ENCODE measurements around the gene COL13A1.

The COL13A1 gene

GRCh38 chr10:69948261-69948660, 146.6 kb downstream of the COL13A1 start:
- Histone ChIP-seq H3K9ac (ENCODE audit: low read depth, low read length) (no peak overlapping the region), H3K4me3 (ENCODE audit: low read length) (no peak overlapping the region)

GRCh38 chr10:69949770-69950169, 148.1 kb downstream of the COL13A1 start:
- Histone ChIP-seq H3K9me3 (ENCODE audit: insufficient read depth, low read depth, low read length) (no peaks in the 10 kb centered on the region), H3K4me1 (ENCODE audit: insufficient read depth, low read length) (peaks cover 17% of the 10 kb centered on the region), H3K9ac (ENCODE audit: low read depth, low read length) (no peak overlapping the region), H3K36me3 (ENCODE audit: insufficient read depth, low read depth, low read length) (no peaks in the 10 kb centered on the region), H3K27ac (ENCODE audit: low read length) (no peak overlapping the region), H3K27me3 (ENCODE audit: insufficient read depth, low read length) (peaks cover 4% of the 10 kb centered on the region; the same call in 1 of the 2 replicates), H3K4me3 (ENCODE audit: low read length) (no peak overlapping the region)

More at GRCh38 chr10:69948261-69948660, 146.6 kb downstream of the COL13A1 start:
- H3K36me3 ChIP-seq (ENCODE audit: insufficient read depth, low read depth, low read length), result no peaks in the 10 kb centered on the region
- no peaks in the 10 kb centered on the region for H3K27me3 ChIP-seq (ENCODE audit: insufficient read depth, low read length)
- H3K9me3 ChIP-seq (ENCODE audit: insufficient read depth, low read depth, low read length), result no peaks in the 10 kb centered on the region
- H3K4me1 ChIP-seq (ENCODE audit: insufficient read depth, low read length), result peaks cover 14% of the 10 kb centered on the region
- no peak overlapping the region for H3K27ac ChIP-seq (ENCODE audit: low read length)

DNA sequence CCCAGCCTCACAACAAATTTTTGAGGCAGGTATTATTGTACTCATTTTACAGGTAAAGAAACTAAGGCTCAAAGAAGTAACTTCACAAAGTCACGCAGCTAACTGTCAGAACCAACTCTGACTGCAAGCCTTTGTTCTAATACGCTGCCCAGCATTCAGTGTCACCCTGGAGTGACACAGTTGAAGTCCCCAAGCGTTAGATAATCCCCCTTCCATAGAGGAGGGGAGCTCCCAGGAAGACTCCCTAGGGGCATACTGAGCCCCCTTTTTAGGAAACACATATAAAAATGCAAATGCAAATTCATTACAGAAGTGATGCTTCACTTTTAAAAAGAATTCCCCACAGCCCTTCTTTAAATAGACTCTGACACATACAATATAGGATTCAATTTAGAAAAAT, 150.0 kb downstream of the COL13A1 start:
- peaks cover 4% of the 10 kb centered on the region; the same call in 1 of the 2 replicates for H3K27me3 ChIP-seq (ENCODE audit: insufficient read depth, low read length)
- no peak overlapping the region for H3K4me3 ChIP-seq (ENCODE audit: low read length)
- H3K4me1 ChIP-seq (ENCODE audit: insufficient read depth, low read length), result peaks cover 17% of the 10 kb centered on the region
- no peak overlapping the region for H3K27ac ChIP-seq (ENCODE audit: low read length)
- no peaks in the 10 kb centered on the region for H3K36me3 ChIP-seq (ENCODE audit: insufficient read depth, low read depth, low read length)
- no peak overlapping the region for H3K9ac ChIP-seq (ENCODE audit: low read depth, low read length)
- no peaks in the 10 kb centered on the region for H3K9me3 ChIP-seq (ENCODE audit: insufficient read depth, low read depth, low read length)

DNA sequence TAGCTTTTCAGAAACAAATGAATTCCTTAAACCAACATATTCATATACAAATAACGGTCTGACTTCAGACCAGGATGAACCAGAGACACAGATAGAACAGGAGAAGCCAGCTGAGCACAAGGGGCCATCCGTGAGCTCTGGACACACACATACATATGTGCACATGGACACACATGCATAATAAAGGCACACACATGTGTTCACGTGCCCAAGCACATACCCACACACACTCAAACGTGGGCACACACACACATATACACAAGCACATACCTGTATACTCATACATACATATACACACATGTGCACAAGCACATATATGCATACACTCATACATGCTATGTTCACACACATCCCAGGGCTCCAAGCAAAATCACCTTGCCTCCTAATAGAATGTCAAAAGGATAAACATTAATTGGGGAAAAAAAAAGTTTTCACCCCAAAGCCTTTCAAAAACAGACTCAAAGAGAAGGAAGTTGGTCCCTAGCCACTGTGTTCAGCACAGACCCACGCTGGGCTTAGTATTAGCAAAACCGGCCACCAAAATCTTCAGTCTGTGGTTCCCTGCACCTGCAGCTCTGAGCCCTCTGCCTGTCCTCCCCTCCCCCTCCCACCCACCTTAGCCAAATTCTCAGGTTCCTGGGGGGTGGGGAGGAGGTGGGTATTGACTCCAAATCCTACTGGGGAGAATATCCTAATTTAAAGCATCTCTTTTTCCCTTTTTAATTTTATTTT, 150.5 kb downstream of the COL13A1 start:
- H3K9ac ChIP-seq (ENCODE audit: low read depth, low read length), result no peak overlapping the region
- peaks cover 17% of the 10 kb centered on the region for H3K4me1 ChIP-seq (ENCODE audit: insufficient read depth, low read length)
- H3K36me3 ChIP-seq (ENCODE audit: insufficient read depth, low read depth, low read length), result no peaks in the 10 kb centered on the region
- H3K27ac ChIP-seq (ENCODE audit: low read length), result no peak overlapping the region
- H3K9me3 ChIP-seq (ENCODE audit: insufficient read depth, low read depth, low read length), result no peaks in the 10 kb centered on the region
- no peak overlapping the region; the same call in 1 of the 2 replicates for H3K4me3 ChIP-seq (ENCODE audit: low read length)
- H3K27me3 ChIP-seq (ENCODE audit: insufficient read depth, low read length), result peaks cover 4% of the 10 kb centered on the region; the same call in 1 of the 2 replicates

DNA sequence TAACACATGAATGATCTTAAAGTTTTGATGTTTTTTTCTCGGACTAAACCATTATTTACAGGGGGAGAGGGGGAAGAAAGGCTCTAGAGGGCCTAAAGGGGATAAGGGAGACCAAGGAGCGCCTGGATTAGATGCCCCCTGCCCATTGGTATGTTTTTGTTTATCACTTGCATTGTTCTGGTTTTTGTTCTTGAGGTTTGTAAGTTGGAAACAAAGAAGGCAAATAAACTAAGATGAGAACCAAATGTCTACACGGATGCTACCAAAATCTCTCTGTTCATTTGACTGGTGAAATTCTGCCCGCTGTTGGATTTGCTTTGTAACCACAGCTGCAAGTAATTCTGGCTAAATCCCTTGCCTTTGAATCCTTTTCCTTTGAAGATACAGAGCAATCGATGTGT, 151.1 kb downstream of the COL13A1 start:
- peaks cover 17% of the 10 kb centered on the region for H3K4me1 ChIP-seq (ENCODE audit: insufficient read depth, low read length)
- H3K36me3 ChIP-seq (ENCODE audit: insufficient read depth, low read depth, low read length), result no peaks in the 10 kb centered on the region
- no peak overlapping the region for H3K27ac ChIP-seq (ENCODE audit: low read length)
- H3K9ac ChIP-seq (ENCODE audit: low read depth, low read length), result peak overlapping the region; percentile 32; the same call in 1 of the 2 replicates
- H3K4me3 ChIP-seq (ENCODE audit: low read length), result peak overlapping the region; percentile 44; the same call in 1 of the 2 replicates
- H3K9me3 ChIP-seq (ENCODE audit: insufficient read depth, low read depth, low read length), result no peaks in the 10 kb centered on the region
- peaks cover 4% of the 10 kb centered on the region; the same call in 1 of the 2 replicates for H3K27me3 ChIP-seq (ENCODE audit: insufficient read depth, low read length)

DNA sequence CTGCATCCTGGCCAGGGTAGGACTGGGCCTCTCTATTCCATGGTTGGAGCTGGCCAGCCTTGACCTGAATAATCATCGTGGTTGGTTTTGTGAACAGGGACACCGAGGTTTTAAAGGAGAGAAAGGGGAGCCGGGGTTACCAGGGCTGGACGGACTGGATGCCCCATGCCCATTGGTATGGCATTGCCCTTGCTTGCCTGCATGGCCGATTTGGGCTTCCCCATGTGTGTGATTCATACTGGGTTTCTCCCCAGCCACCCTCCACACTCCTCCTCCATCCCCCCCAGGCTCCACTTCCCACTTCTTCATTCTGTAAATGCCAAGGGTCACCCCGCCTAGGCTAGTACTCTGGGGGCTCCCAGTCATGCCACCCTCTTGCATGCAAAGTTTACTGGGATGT, 152.1 kb downstream of the COL13A1 start:
- Histone ChIP-seq H3K9me3 (ENCODE audit: insufficient read depth, low read depth, low read length) (no peaks in the 10 kb centered on the region), H3K4me3 (ENCODE audit: low read length) (no peak overlapping the region), H3K9ac (ENCODE audit: low read depth, low read length) (no peak overlapping the region), H3K36me3 (ENCODE audit: insufficient read depth, low read depth, low read length) (no peaks in the 10 kb centered on the region), H3K27me3 (ENCODE audit: insufficient read depth, low read length) (peaks cover 4% of the 10 kb centered on the region; the same call in 1 of the 2 replicates), H3K27ac (ENCODE audit: low read length) (no peak overlapping the region), H3K4me1 (ENCODE audit: insufficient read depth, low read length) (peaks cover 17% of the 10 kb centered on the region)

DNA sequence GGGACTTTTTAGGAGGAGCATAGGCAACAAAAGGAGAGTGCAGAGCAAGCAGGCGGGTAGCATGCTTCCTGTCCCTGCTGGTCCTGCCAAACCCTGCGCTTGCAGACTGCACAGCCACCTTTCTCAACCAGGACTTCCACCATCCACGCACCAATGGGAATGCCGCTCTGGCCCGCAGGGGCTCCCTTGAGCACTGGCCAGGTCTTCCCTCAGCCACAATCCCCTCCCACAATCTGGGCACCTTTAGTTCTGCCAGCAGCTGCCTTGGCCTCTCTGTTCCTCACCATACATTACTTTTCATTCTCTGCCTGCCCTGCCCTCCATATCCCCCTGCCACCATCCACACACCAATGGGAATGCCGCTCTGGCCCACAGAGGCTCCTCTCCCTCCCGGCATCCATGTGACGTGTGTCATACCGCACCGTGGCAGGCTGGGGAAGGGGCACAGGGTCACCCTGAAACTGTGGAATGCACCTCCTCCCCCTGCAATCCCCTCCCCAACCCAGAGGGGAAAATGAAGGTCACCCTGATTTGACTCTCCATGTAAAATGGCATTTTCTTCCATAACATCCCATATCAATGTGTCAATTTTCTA, 153.6 kb downstream of the COL13A1 start:
- H3K4me1 ChIP-seq (ENCODE audit: insufficient read depth, low read length), result peaks cover 17% of the 10 kb centered on the region
- no peak overlapping the region for H3K4me3 ChIP-seq (ENCODE audit: low read length)
- H3K27me3 ChIP-seq (ENCODE audit: insufficient read depth, low read length), result peaks cover 4% of the 10 kb centered on the region; the same call in 1 of the 2 replicates
- no peak overlapping the region for H3K27ac ChIP-seq (ENCODE audit: low read length)
- no peaks in the 10 kb centered on the region for H3K9me3 ChIP-seq (ENCODE audit: insufficient read depth, low read depth, low read length)
- no peak overlapping the region for H3K9ac ChIP-seq (ENCODE audit: low read depth, low read length)
- no peaks in the 10 kb centered on the region for H3K36me3 ChIP-seq (ENCODE audit: insufficient read depth, low read depth, low read length)

GRCh38 chr10:69955897-69956740, 154.4 kb downstream of the COL13A1 start:
- H3K4me1 ChIP-seq (ENCODE audit: insufficient read depth, low read length), result peaks cover 17% of the 10 kb centered on the region
- no peak overlapping the region for H3K27ac ChIP-seq (ENCODE audit: low read length)
- no peak overlapping the region for H3K9ac ChIP-seq (ENCODE audit: low read depth, low read length)
- no peaks in the 10 kb centered on the region for H3K9me3 ChIP-seq (ENCODE audit: insufficient read depth, low read depth, low read length)
- H3K4me3 ChIP-seq (ENCODE audit: low read length), result no peak overlapping the region
- peaks cover 4% of the 10 kb centered on the region; the same call in 1 of the 2 replicates for H3K27me3 ChIP-seq (ENCODE audit: insufficient read depth, low read length)
- H3K36me3 ChIP-seq (ENCODE audit: insufficient read depth, low read depth, low read length), result no peaks in the 10 kb centered on the region

DNA sequence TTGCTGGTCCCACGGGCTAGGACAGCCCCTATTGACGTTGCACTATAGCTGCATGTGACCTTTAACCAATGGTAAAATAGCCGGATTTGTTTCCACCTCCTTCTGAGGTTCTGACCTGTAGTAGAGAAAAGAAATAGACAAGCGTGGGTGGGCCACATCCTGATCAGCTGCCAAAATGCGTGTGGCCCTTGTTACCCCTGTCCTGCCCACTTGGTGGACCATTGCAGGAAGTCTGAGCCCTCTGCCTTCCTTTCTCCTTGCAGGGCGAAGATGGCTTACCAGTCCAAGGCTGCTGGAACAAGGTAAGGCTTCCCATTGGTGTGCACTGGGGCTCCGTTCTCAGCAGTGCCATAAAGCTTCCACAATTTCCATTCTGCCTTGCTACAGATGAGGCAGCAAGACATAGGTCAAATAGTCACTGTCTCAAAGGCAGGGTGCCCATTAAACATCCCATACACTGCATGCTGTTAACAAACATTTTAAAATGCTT, 155.1 kb downstream of the COL13A1 start:
- peaks cover 4% of the 10 kb centered on the region; the same call in 1 of the 2 replicates for H3K27me3 ChIP-seq (ENCODE audit: insufficient read depth, low read length)
- peaks cover 15% of the 10 kb centered on the region for H3K4me1 ChIP-seq (ENCODE audit: insufficient read depth, low read length)
- H3K27ac ChIP-seq (ENCODE audit: low read length), result no peak overlapping the region
- no peak overlapping the region for H3K9ac ChIP-seq (ENCODE audit: low read depth, low read length)
- no peaks in the 10 kb centered on the region for H3K9me3 ChIP-seq (ENCODE audit: insufficient read depth, low read depth, low read length)
- no peaks in the 10 kb centered on the region for H3K36me3 ChIP-seq (ENCODE audit: insufficient read depth, low read depth, low read length)
- no peak overlapping the region for H3K4me3 ChIP-seq (ENCODE audit: low read length)

DNA sequence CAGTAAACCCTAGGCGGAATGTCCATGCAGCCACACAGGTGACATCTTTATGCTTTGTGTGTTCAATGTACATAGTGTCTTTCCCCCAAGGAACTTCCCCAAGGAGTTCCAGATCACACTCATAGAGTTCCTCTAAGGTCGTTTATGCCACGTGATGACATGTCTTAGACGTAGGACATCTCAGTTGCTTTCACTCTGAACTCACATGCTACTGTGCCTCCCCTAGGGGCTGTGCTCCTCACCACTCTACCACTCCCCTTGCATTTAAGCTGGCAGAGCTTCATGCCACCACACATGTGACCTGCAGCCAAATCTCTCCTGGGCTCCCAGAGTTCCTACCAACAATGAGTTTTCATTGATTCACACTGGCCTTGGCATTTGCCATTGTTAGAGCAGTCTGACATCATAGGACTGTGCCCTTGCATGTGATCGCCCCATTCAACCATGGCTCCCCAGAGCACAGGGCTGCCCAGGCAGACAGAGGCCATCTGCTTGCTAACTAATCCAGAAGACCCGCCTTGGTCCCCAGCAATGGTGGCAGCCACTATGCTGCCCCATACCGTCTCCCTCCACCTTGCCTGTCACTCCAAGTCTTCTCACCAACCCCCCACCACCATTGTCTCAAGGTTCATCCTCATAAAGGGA, 155.7 kb downstream of the COL13A1 start:
- Histone ChIP-seq H3K4me3 (ENCODE audit: low read length) (no peak overlapping the region), H3K27ac (ENCODE audit: low read length) (no peak overlapping the region), H3K9me3 (ENCODE audit: insufficient read depth, low read depth, low read length) (no peaks in the 10 kb centered on the region), H3K27me3 (ENCODE audit: insufficient read depth, low read length) (peaks cover 4% of the 10 kb centered on the region; the same call in 1 of the 2 replicates), H3K4me1 (ENCODE audit: insufficient read depth, low read length) (peaks cover 9% of the 10 kb centered on the region; the same call in 1 of the 2 replicates), H3K36me3 (ENCODE audit: insufficient read depth, low read depth, low read length) (no peaks in the 10 kb centered on the region), H3K9ac (ENCODE audit: low read depth, low read length) (no peak overlapping the region)
